Right lobe of liver (tissue), 6 donors: ENCODE data around the gene CT45A8. TPM values are rescaled to one million over a fixed set of nuclear protein-coding genes. Genes with fewer than 3 reads are reported as not detected.
A peak's percentile ranks its signal among the peaks of the same experiment; 100 is the strongest.
"Not testable (repeated sequence)": the region's sequence is repeated elsewhere in the genome, so short reads cannot be mapped to it uniquely, and the experiment has no call there.

ENCODE experiments used
- ATAC-seq, 4 donors: fragments of 200-7000 bp; cut with Tn5 transposase; one replicate each; pipeline ENCODE4 v1.9.1; 2020; ENCODE audit warnings: mild to moderate bottlenecking in 4 of 4, moderate library complexity in 4 of 4
- DNase-seq, 3 donors: peaks; one replicate each; pipeline ENCODE4 v3.0.0-alpha.2; 2020
- H3K27ac ChIP-seq, 3 donors: fragments of 200-600 bp; one replicate each; pipeline ENCODE4 v1.8.0; 2022
- H3K27me3 ChIP-seq, 2 donors: fragments of 200-600 bp; one replicate each; pipeline ENCODE4 v1.8.0; 2022
- H3K36me3 ChIP-seq, 4 donors: fragments of 200-600 bp; sonication (generic) in 1 of 4; one replicate each; pipeline versions ENCODE4 v1.5.1 to v1.8.0; 2017 to 2022; ENCODE audit warnings: control low read depth in 1 of 4
- H3K4me1 ChIP-seq, 4 donors: fragments of 200-600 bp; sonication (generic) in 1 of 4; one replicate each; pipeline versions ENCODE4 v1.5.1 to v1.8.0; 2017 to 2022; ENCODE audit warnings: control low read depth in 1 of 4
- H3K4me3 ChIP-seq, 3 donors: fragments of 200-600 bp; one replicate each; pipeline ENCODE4 v1.8.0; 2022
- H3K9me3 ChIP-seq, 4 donors: fragments of 200-600 bp; sonication (generic) in 1 of 4; one replicate each; pipeline versions ENCODE4 v1.5.1 to v1.8.0; 2017 to 2022; ENCODE audit warnings: control low read depth in 1 of 4
- POLR2A ChIP-seq: fragments of 450-650 bp; IDR thresholded peaks from one replicate; pipeline ENCODE4 v1.6.1; 2017; ENCODE audit warnings: antibody characterized with exemption, mild to moderate bottlenecking
- WGBS: methylation state at CpG from one replicate; pipeline ENCODE4 v1.1.6; 2018; ENCODE audit warnings: low coverage, low lambda C conversion rate; ENCODE audit not compliant: insufficient coverage; ENCODE audit errors: missing lambda C conversion rate; 5-methylcytosine and 5-hydroxymethylcytosine counted together
- intact Hi-C, 2 donors: fragments of 100-400 bp; cut with DNase I; formaldehyde crosslinking; loops; one replicate each; pipeline versions ENCODE4 v1.11.2 to v1.14.1; 2022
- long read RNA-seq: library from polyadenylated mRNA; unstranded; transcript quantifications from one replicate; pipeline ENCODE4 v2.0.0, GENCODE V29; 2019
- total RNA-seq, 6 experiments: library from RNA; depleted of rRNA in 2 of 6; stranded (reverse); fragments of >200 nt in 2 of 6; fragmentation: NEBNext Ultra II Directional in 3 of 6; extraction: Animal tissue kit (Norgen Biotek cat#: 25700) in 3 of 6; gene quantifications; one replicate each; pipeline versions ENCODE4 v1.1.0 to v1.2.4, GENCODE V29; 2016 to 2023
- TF ChIP-seq, protein P1 (sequence below), 4 donors: fragments of 200-600 bp in 3 of 4; fragments of 450-650 bp in 1 of 4; IDR thresholded peaks; one replicate each; pipeline versions ENCODE4 v1.5.1 to v1.8.0; 2016 to 2022; ENCODE audit warnings: antibody characterized with exemption in 4 of 4, mild to moderate bottlenecking in 2 of 4
- donor health status: DM: no; HTN: yes; CAD: no.
- donor health status: DM: no; HTN: no; CAD: no.
- donor health status: DM: no; HTN: no; CAD: no.
- donor health status: DM: no; HTN: yes; CAD: no.
- donor health status: DM: no; HTN: yes; CAD: no.

The CT45A8 gene, protein sequence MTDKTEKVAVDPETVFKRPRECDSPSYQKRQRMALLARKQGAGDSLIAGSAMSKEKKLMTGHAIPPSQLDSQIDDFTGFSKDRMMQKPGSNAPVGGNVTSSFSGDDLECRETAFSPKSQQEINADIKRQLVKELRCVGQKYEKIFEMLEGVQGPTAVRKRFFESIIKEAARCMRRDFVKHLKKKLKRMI
- not detected for total RNA-seq
- long read RNA-seq = 0 reads

DNA sequence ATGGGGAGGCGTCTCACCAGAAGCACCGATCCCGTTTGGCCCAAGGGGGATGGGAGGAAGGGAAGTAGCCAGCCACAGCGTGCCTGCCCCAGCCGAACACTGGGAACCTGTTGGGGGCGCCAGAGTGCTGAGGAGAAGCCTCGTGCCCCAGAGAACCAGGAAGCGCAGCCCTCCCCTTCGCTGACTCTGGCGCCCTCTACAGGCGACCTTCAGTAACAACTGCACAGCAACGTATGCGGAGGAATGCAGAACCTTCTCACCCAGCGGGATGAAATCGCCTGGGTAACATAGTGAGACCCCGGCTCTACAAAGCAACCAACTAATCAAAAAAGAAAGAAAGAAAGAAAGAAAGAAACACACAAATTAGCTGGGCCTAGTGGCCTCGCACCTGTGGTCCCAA lies at the start of gene CT45A8:
CT45A8 (minus strand) TSS at position 101 of the 400 bp plus-strand sequence. CDS start 3,755 bp downstream, outside the sequence.
- WGBS = no CpG with 5 or more reads among the region's 17 CpGs
- DNase-seq = not testable (repeated sequence)

DNA sequence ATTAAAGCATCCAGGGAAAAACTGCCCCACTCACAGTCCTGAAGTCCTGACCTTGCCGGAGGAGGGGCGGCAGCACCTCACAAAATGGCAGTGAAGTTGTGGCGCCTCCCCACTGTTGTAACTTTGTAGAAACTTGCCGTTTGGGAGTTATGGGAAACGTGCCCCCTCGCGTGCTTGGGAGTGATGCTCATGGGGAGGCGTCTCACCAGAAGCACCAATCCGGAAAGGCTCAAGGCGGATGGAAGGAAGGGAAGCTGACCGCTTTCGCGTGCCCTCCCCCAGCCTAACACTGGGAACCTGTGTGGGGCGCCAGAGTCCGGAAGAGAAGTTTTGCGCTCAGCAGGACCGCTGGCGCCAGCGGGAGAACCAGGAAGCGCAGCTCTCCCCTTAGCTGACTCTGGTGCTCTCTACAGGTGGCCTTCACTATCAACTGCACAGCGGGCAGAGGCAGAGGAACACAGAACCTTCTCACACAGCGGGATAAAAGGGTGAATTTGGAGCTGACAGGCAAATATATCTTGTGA lies 39.0 kb upstream of the CT45A8 start, which contains the start of the genes CT45A10 and SAGE1:
CT45A10 (minus strand) TSS at position 151 of the 524 bp plus-strand sequence. CDS start 8,100 bp downstream, outside the sequence.
SAGE1 (plus strand) TSS at position 423 of the 524 bp plus-strand sequence. CDS start 2,527 bp downstream, outside the sequence.
- ATAC-seq (no peak), DNase-seq (peak in 1 of 3 donors; percentile 24)
- no peak for TF ChIP-seq POLR2A
- TF ChIP-seq, protein P1, sequence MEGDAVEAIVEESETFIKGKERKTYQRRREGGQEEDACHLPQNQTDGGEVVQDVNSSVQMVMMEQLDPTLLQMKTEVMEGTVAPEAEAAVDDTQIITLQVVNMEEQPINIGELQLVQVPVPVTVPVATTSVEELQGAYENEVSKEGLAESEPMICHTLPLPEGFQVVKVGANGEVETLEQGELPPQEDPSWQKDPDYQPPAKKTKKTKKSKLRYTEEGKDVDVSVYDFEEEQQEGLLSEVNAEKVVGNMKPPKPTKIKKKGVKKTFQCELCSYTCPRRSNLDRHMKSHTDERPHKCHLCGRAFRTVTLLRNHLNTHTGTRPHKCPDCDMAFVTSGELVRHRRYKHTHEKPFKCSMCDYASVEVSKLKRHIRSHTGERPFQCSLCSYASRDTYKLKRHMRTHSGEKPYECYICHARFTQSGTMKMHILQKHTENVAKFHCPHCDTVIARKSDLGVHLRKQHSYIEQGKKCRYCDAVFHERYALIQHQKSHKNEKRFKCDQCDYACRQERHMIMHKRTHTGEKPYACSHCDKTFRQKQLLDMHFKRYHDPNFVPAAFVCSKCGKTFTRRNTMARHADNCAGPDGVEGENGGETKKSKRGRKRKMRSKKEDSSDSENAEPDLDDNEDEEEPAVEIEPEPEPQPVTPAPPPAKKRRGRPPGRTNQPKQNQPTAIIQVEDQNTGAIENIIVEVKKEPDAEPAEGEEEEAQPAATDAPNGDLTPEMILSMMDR (IDR thresholded peaks at IDR 0.05) = no peak
- Histone ChIP-seq H3K4me3 (no peak within 1 kb of the TSS), H3K36me3 (no peaks in the 10 kb centered on the region), H3K27ac (no peak within 1 kb of the TSS), H3K4me1 (no peaks in the 10 kb centered on the region), H3K27me3 (no peaks in the 10 kb centered on the region), H3K9me3 (no peaks in the 10 kb centered on the region)
- intact Hi-C loops = no loop called here
- 74% methylated on average over 7 of the region's 22 CpGs for WGBS

More for the DNA sequence above, at the start of gene CT45A8:
- H3K27me3 ChIP-seq, H3K4me3 ChIP-seq, H3K4me1 ChIP-seq, intact Hi-C loops, H3K27ac ChIP-seq, H3K36me3 ChIP-seq, ATAC-seq, H3K9me3 ChIP-seq: not testable (repeated sequence)

DNA sequence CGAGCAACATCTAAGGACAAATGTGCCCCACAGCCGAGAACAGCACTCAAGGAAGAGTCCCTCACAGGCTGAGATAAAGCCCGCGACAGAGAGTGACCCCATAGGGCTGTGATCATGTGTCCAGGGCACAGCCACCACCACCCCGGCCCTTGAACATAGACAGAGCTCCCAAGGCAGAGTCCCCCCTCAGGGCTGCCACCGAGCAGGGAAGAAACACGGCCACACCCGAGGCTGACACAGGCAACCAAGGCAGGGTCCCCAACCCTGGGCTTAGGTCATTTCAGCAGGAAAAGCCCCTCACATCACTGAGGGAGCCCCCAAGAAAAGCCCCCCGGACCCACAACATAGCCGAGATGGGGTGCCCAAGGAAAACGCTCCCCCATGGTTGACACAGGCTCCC lies 38.4 kb upstream of the CT45A8 start:
- intact Hi-C loops = no loop called here
- ATAC-seq (peak in 1 of 4 donors; percentile 35), DNase-seq (peak in 1 of 3 donors; percentile 28)
- TF ChIP-seq, protein P1 (IDR thresholded peaks at IDR 0.05) = no peak
- no peaks in the 10 kb centered on the region for H3K4me1 ChIP-seq
- 50% methylated on average over 2 of the region's 11 CpGs for WGBS
- no peak overlapping the region for H3K27ac ChIP-seq
- H3K9me3 ChIP-seq = no peaks in the 10 kb centered on the region
- H3K36me3 ChIP-seq = no peaks in the 10 kb centered on the region
- no peaks in the 10 kb centered on the region for H3K27me3 ChIP-seq
- H3K4me3 ChIP-seq = no peak overlapping the region

DNA sequence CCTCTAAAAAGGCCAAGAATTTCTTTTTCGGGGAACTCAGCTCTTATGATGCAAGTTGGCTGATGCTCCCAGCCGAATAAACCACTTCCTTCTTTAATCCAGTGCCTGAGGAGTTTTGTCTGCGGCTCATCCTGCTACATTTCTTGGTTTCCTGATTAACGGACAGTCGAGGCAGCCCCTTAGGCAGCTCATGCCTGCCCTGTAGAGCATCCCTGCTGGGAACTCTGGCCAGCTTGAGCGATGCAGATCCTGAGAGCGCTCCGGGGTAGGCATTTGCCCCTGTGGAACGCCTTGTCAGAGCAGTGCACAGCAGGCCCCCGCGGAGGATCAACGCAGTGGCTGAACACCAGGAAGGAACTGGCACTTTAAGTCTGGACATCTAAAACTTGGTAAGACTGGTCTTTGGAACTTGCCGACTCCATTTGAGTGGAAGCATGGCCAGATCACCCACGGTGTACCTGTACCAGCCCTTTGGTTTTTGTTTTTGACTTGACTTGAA lies 35.8 kb upstream of the CT45A8 start:
- DNase-seq (peak in 1 of 3 donors; percentile 34), ATAC-seq (no peak)
- H3K4me1 ChIP-seq = no peaks in the 10 kb centered on the region
- no peak overlapping the region for H3K4me3 ChIP-seq
- no peak for TF ChIP-seq POLR2A
- TF ChIP-seq, protein P1 (IDR thresholded peaks at IDR 0.05) = no peak
- intact Hi-C loops = no loop called here
- no peaks in the 10 kb centered on the region for H3K27me3 ChIP-seq
- H3K27ac ChIP-seq = no peak overlapping the region
- H3K9me3 ChIP-seq = no peaks in the 10 kb centered on the region
- WGBS = 60% methylated on average over 10 of the region's 14 CpGs
- H3K36me3 ChIP-seq = no peaks in the 10 kb centered on the region

DNA sequence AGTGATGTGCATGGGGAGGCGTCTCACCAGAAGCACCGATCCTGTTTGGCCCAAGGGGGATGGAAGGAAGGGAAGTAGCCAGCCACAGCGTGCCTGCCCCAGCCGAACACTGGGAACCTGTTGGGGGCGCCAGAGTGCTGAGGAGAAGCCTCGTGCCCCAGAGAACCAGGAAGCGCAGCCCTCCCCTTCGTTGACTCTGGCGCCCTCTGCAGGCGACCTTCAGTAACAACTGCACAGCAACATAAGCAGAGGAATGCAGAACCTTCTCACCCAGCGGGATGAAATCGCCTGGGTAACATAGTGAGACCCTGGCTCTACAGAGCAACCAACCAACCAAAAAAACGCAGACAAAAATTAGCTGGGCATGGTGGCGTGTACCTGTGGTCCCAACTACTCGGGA lies 34.6 kb upstream of the CT45A8 start:
- 35% methylated on average over 6 of the region's 15 CpGs for WGBS
- ATAC-seq, H3K27ac ChIP-seq, H3K4me1 ChIP-seq, H3K36me3 ChIP-seq, intact Hi-C loops, H3K4me3 ChIP-seq, DNase-seq, H3K27me3 ChIP-seq, H3K9me3 ChIP-seq: not testable (repeated sequence)
- TF ChIP-seq, protein P1 (IDR thresholded peaks at IDR 0.05) = peak in 1 of 4 donors; percentile 6

DNA sequence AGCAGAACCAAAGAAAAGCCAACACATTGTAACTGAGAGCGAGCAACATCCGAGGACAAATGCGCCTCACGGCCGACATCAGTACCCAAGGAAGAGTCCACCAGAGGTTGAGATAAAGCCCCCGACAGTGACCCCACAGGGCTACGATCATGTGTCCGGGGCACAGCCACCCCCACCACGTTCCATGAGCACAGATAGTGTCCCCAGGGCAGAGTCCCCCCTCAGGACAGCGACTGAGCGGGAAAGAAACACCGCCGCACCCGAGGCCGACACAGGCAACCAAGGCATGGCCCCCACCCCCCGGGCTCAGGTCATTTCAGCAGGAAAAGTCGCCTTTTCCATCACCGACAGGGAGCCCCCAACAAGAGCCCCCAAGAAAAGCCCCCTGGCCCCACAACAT lies 33.9 kb upstream of the CT45A8 start:
- H3K4me3 ChIP-seq, H3K4me1 ChIP-seq, ATAC-seq, intact Hi-C loops, H3K9me3 ChIP-seq, H3K27me3 ChIP-seq, H3K36me3 ChIP-seq, H3K27ac ChIP-seq: not testable (repeated sequence)
- peak in 1 of 3 donors; percentile 8 for DNase-seq
- 80% methylated on average over 12 of the region's 18 CpGs for WGBS

DNA sequence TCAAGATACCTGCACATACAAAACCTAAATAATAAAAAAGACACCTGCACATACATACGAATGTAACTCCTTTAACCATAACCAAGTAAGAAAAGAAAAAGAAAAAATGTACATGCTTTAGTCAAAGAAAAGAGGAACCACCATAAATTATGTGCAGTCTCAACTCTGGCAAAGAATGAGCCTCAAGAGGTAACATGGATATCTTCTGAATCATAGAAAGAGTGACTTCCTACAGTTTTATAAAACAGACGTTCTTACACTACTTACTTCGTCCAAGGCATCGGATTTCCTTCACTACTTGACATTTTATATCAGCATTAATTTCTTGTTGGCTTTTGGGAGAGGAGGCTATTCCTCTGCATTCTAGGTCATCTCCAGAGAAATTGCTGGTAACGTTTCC lies 28.4 kb upstream of the CT45A8 start:
- intact Hi-C loops, H3K27ac ChIP-seq: not testable (repeated sequence)
- 41% methylated on average over 4 of the region's 5 CpGs for WGBS

More for the DNA sequence above, 28.4 kb upstream of the CT45A8 start:
- not testable (repeated sequence) for DNase-seq, H3K9me3 ChIP-seq, H3K27me3 ChIP-seq, ATAC-seq, H3K36me3 ChIP-seq, H3K4me1 ChIP-seq, H3K4me3 ChIP-seq
